Measurements from ENCODE around the gene SURF1. TPM values are rescaled to one million over a fixed set of nuclear protein-coding genes. Genes with fewer than 3 reads are reported as not detected.
"Not testable (repeated sequence)": the region's sequence is repeated elsewhere in the genome, so short reads cannot be mapped to it uniquely, and the experiment has no call there.

SURF1 gene
- total RNA-seq, 4 donors from 2014 or later: 50.4 to 86.4 (median 69.2) TPM

GRCh38 chr9:133335924-133336811 is 20.1 kb downstream of the SURF1 start, which contains the start of gene SURF6:
Gene SURF6 (minus strand): TSS chr9:133336188. CDS start chr9:133336132, 56 bp downstream.
- H3K36me3 ChIP-seq: peaks cover 42 to 65% (median 53%) of the 10 kb centered on the region in 4 donors
- WGBS: 10% methylated on average over 22 of the region's 70 CpGs

DNA sequence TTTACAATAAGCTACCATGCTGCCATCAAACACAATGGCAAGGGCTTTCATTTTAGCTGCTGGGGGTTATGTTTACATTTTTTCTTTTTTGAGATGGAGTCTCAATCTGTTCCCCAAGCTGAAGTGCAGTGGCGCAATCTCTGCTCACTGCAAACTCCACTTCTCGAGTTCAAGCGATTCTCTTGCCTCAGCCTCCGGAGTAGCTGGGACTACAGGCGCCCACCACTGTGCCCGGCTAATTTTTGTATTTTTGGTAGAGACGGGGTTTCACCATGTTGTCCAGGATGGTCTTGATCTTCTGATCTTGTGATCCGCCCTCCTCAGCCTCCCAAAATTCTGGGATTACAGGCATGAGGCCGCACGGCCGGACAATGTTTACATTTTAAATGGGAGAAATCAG is 21.4 kb downstream of the SURF1 start:
- Histone ChIP-seq H3K4me3 (peak overlapping the region; percentile 82 to 90 (median 86)), H3K4me1 (peaks cover 19 to 41% (median 34%) of the 10 kb centered on the region in 4 donors), H3K36me3 (peaks cover 41 to 65% (median 50%) of the 10 kb centered on the region in 4 donors)
- H3K27me3 ChIP-seq; DNase-seq (ENCODE audit: extremely low spot score); H3K27ac ChIP-seq (replicated peaks in 1 of 4); H3K9me3 ChIP-seq: not testable (repeated sequence)
- intact Hi-C loops (cut with DNase I): loop anchor here (5.0 to 10.0 kb wide), 2 partner anchors 148 to 230 kb away; no protein-coding TSS in a partner anchor
- 74% methylated on average over 11 of the region's 11 CpGs for WGBS

More at GRCh38 chr9:133335924-133336811, 20.1 kb downstream of the SURF1 start, which contains the start of gene SURF6:
- H3K9me3 ChIP-seq: no peaks in the 10 kb centered on the region
- peak within 1 kb of the TSS; percentile 70 to 82 (median 74) for H3K27ac ChIP-seq (replicated peaks in 1 of 4)
- TF ChIP-seq EP300 (IDR thresholded peaks at IDR 0.05) (no peak), CTCF (IDR thresholded peaks at IDR 0.05) (peak in 2 of 3 experiments; percentile 11 to 36), POLR2AphosphoS5 (IDR thresholded peaks at IDR 0.05) (peak; percentile 82 to 98), POLR2A (IDR thresholded peaks at IDR 0.05; ENCODE audit: low read depth) (no peak)
- H3K27me3 ChIP-seq: no peaks in the 10 kb centered on the region
- peaks cover 19 to 41% (median 34%) of the 10 kb centered on the region in 4 donors for H3K4me1 ChIP-seq
- intact Hi-C loops (cut with DNase I): loop anchor here (10.0 kb wide), 1 partner anchor 231 kb away; no protein-coding TSS in a partner anchor
- H3K4me3 ChIP-seq: peak within 1 kb of the TSS; percentile 82 to 90 (median 86)
- peak; percentile 97 for DNase-seq (ENCODE audit: extremely low spot score)

DNA sequence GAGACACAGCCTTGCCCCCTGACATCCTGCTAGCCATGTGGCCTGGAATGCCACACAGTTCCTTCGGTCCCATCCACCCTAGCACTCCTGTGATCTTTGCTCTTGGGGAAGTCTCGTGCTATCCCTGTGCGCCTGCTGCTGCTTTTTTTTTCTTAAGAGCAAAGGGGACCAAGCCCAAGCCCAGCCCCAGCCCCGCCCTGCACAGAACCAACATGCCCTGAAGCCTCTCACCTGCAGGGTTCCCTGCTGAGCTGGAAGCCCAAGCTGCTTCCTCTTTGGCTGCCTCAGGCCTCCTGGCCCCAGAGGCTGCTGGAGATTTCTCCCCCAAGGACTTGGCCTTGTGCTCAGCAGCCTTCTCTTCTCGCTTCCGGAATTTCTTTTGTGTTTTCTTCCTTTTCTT is 22.1 kb downstream of the SURF1 start:
- Histone ChIP-seq H3K9me3 (no peaks in the 10 kb centered on the region), H3K27me3 (no peaks in the 10 kb centered on the region), H3K4me1 (peaks cover 19 to 37% (median 30%) of the 10 kb centered on the region in 4 donors), H3K27ac (replicated peaks in 1 of 4) (no peak overlapping the region), H3K36me3 (peaks cover 37 to 58% (median 46%) of the 10 kb centered on the region in 4 donors), H3K4me3 (no peak overlapping the region)
- intact Hi-C loops (cut with DNase I): loop anchor here (5.0 to 10.0 kb wide), 2 partner anchors 147 to 229 kb away; no protein-coding TSS in a partner anchor
- TF ChIP-seq CTCF (IDR thresholded peaks at IDR 0.05) (no peak), POLR2A (IDR thresholded peaks at IDR 0.05; ENCODE audit: low read depth) (no peak), EP300 (IDR thresholded peaks at IDR 0.05) (no peak), POLR2AphosphoS5 (IDR thresholded peaks at IDR 0.05) (no peak)
- no peak for DNase-seq (ENCODE audit: extremely low spot score)
- WGBS: 94% methylated on average over 6 of the region's 6 CpGs

DNA sequence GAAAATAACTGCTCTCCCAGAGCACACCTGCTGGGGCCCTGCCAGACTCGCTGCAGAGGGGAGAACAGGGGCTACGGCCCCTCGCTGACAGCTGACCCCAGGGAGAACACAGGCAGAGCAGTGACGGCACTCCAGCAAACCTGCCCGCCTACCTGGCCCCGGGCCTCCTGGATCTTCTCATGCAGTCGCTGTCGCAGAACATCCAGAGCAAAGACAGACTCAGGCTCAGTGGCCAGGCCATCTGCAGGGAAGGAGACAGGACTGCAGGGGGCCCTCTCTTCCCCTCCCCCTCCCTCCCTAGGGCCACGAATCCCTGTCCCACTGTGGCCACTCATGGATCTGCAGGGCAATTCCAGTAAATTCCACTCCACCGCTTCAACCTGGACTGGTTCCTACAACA is 22.7 kb downstream of the SURF1 start:
- H3K9me3 ChIP-seq: no peaks in the 10 kb centered on the region
- H3K27ac ChIP-seq (replicated peaks in 1 of 4): no peak overlapping the region
- 60% methylated on average over 1 of the region's 10 CpGs for WGBS
- peaks cover 19 to 37% (median 30%) of the 10 kb centered on the region in 4 donors for H3K4me1 ChIP-seq
- no peak for DNase-seq (ENCODE audit: extremely low spot score)
- H3K36me3 ChIP-seq: peaks cover 36 to 52% (median 44%) of the 10 kb centered on the region in 4 donors
- H3K27me3 ChIP-seq: no peaks in the 10 kb centered on the region
- TF ChIP-seq POLR2A (IDR thresholded peaks at IDR 0.05; ENCODE audit: low read depth) (no peak), EP300 (IDR thresholded peaks at IDR 0.05) (no peak), CTCF (IDR thresholded peaks at IDR 0.05) (no peak)
- no peak overlapping the region for H3K4me3 ChIP-seq
- intact Hi-C loops (cut with DNase I): loop anchor here (5.0 to 10.0 kb wide), 2 partner anchors 146 to 229 kb away; no protein-coding TSS in a partner anchor

DNA sequence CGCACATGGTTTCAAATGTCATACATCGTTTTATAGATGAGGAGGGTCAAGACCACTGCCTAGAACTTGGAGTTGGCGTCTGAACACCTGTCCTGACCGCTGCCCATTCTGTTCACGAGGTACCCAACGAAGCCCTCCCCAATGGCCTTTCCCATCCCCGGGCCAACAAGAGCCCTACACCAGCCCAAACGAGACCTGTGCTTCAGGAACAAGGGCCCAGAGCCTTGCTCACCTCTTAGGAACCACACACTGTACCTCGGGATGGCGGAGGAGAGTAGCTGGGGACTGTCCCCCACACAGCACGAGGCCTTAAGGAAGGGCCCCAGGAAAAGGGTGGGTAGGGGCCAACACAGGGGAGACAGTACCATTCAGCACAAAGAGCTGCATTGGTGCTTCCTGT is 23.3 kb downstream of the SURF1 start:
- Histone ChIP-seq H3K27ac (replicated peaks in 1 of 4) (no peak overlapping the region), H3K4me3 (no peak overlapping the region), H3K36me3 (peaks cover 36 to 49% (median 44%) of the 10 kb centered on the region in 4 donors), H3K27me3 (no peaks in the 10 kb centered on the region), H3K9me3 (no peaks in the 10 kb centered on the region), H3K4me1 (peaks cover 19 to 37% (median 30%) of the 10 kb centered on the region in 4 donors)
- intact Hi-C loops (cut with DNase I): loop anchor here (5.0 to 10.0 kb wide), 2 partner anchors 146 to 228 kb away; no protein-coding TSS in a partner anchor
- no peak for TF ChIP-seq POLR2AphosphoS5 (IDR thresholded peaks at IDR 0.05)
- no peak for TF ChIP-seq POLR2A (IDR thresholded peaks at IDR 0.05; ENCODE audit: low read depth)
- no peak for TF ChIP-seq EP300 (IDR thresholded peaks at IDR 0.05)
- TF ChIP-seq CTCF (IDR thresholded peaks at IDR 0.05): no peak
- DNase-seq (ENCODE audit: extremely low spot score): no peak
- 91% methylated on average over 11 of the region's 11 CpGs for WGBS

Data from esophagus muscularis mucosa (tissue), 4 donors.